ENCODE measurements around the gene DNPEP. TPM values are rescaled to one million over a fixed set of nuclear protein-coding genes. Genes with fewer than 3 reads are reported as not detected.

Gene DNPEP
- total RNA-seq, 1 experiment from 2014 or later: 60.9 TPM

GRCh38 chr2:219323434-219323833 is 64.3 kb downstream of the DNPEP start:
- no peaks in the 10 kb centered on the region; the same call in 1 of the 2 replicates for H3K27me3 ChIP-seq (ENCODE audit: insufficient read depth, low read length)

More at GRCh38 chr2:219323434-219323833, 64.3 kb downstream of the DNPEP start:
- Mint-ChIP-seq H3K36me3 (ENCODE audit: insufficient read depth in 1 of 3, low read depth in 3 of 3) (no peaks in the 10 kb centered on the region), H3K4me3 (no peak overlapping the region), H3K9me3 (no peaks in the 10 kb centered on the region; a peak in 1 of 5 replicates), H3K27me3 (ENCODE audit: low read depth) (peaks cover 69% of the 10 kb centered on the region), H3K4me1 (no peaks in the 10 kb centered on the region), H3K27ac (no peak overlapping the region)
- H2AK5ac ChIP-seq (ENCODE audit: insufficient read length, low read length): no peak overlapping the region
- H2BK15ac ChIP-seq (ENCODE audit: low read depth, low read length): no peak overlapping the region
- no peaks in the 10 kb centered on the region for H3K79me1 ChIP-seq (ENCODE audit: insufficient read depth, low read depth, low read length, poor library complexity, severe bottlenecking)
- TF ChIP-seq, protein P1, sequence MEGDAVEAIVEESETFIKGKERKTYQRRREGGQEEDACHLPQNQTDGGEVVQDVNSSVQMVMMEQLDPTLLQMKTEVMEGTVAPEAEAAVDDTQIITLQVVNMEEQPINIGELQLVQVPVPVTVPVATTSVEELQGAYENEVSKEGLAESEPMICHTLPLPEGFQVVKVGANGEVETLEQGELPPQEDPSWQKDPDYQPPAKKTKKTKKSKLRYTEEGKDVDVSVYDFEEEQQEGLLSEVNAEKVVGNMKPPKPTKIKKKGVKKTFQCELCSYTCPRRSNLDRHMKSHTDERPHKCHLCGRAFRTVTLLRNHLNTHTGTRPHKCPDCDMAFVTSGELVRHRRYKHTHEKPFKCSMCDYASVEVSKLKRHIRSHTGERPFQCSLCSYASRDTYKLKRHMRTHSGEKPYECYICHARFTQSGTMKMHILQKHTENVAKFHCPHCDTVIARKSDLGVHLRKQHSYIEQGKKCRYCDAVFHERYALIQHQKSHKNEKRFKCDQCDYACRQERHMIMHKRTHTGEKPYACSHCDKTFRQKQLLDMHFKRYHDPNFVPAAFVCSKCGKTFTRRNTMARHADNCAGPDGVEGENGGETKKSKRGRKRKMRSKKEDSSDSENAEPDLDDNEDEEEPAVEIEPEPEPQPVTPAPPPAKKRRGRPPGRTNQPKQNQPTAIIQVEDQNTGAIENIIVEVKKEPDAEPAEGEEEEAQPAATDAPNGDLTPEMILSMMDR (conservative IDR thresholded peaks at IDR 0.05): no peak
- H2AFZ ChIP-seq (ENCODE audit: low read length): no peak overlapping the region
- H2BK20ac ChIP-seq (ENCODE audit: low read depth, low read length, poor library complexity, severe bottlenecking): no peak overlapping the region
- DNase-seq: no peak
- H2BK5ac ChIP-seq (ENCODE audit: insufficient read length, low read length): no peak overlapping the region
- no peak overlapping the region for H4K8ac ChIP-seq (replicated peaks; ENCODE audit: insufficient read length, low read depth, low read length)
- H3K14ac ChIP-seq (ENCODE audit: insufficient read depth, low read length): no peak overlapping the region
- H4K20me1 ChIP-seq (ENCODE audit: control insufficient read depth, insufficient read depth, insufficient read length): no peaks in the 10 kb centered on the region
- H3K9me3 ChIP-seq (ENCODE audit: control insufficient read depth, low read depth, low read length): no peaks in the 10 kb centered on the region
- WGBS (ENCODE audit: extremely low coverage, insufficient read length, low lambda C conversion rate): no CpG with 5 or more reads among the region's 4 CpGs
- no peak overlapping the region for H2BK12ac ChIP-seq (ENCODE audit: insufficient read length, low read depth, low read length)
- H3K4me2 ChIP-seq (ENCODE audit: insufficient read depth, insufficient read length, low read length): no peak overlapping the region
- no peaks in the 10 kb centered on the region for H3K4me1 ChIP-seq (ENCODE audit: insufficient read depth, low read length)
- H4K91ac ChIP-seq (ENCODE audit: insufficient read length, low read depth, low read length): no peak overlapping the region
- peaks cover 1% of the 10 kb centered on the region; the same call in 1 of the 2 replicates for H3K79me2 ChIP-seq (ENCODE audit: insufficient read depth, low read length)
- H3K18ac ChIP-seq (ENCODE audit: insufficient read length, low read depth, low read length): no peak overlapping the region
- H4K5ac ChIP-seq (ENCODE audit: insufficient read length, low read depth, low read length): no peak overlapping the region
- no peak overlapping the region for H3K4ac ChIP-seq (ENCODE audit: low read depth, low read length)
- no peak overlapping the region for H3K27ac ChIP-seq (ENCODE audit: insufficient read length, low read depth, low read length)
- H3K9ac ChIP-seq (ENCODE audit: extremely low read depth, insufficient read length, low read length): no peak overlapping the region
- H3K23me2 ChIP-seq (ENCODE audit: insufficient read length, low read depth, low read length, poor library complexity, severe bottlenecking): no peaks in the 10 kb centered on the region
- H3T11ph ChIP-seq (ENCODE audit: low read length): no peak overlapping the region
- no peak overlapping the region for H3K23ac ChIP-seq (ENCODE audit: insufficient read length, low read depth, low read length)
- no peak overlapping the region for H3K56ac ChIP-seq (ENCODE audit: insufficient read length, low read depth, low read length)
- H2BK120ac ChIP-seq (ENCODE audit: low read depth, low read length, poor library complexity, severe bottlenecking): no peak overlapping the region

Other genes starting within 250 kb of the DNPEP start
- 19.7 and 20.8 TPM in 2 replicates for gene NHEJ1, start 227.1 kb downstream of the DNPEP start, total RNA-seq (2021)
- gene SLC23A3, start 217.9 kb downstream of the DNPEP start, total RNA-seq (2021): 1.2 and 1.9 TPM in 2 replicates
- gene CNPPD1, start 211.0 kb downstream of the DNPEP start, total RNA-seq (2021): 33.0 and 36.4 TPM in 2 replicates
- 46.7 and 48.0 TPM in 2 replicates for gene RETREG2, start 209.6 kb downstream of the DNPEP start, total RNA-seq (2021)
- gene ZFAND2B, start 181.1 kb downstream of the DNPEP start, total RNA-seq (2021): 15.9 and 16.4 TPM in 2 replicates
- 44.6 and 46.4 TPM in 2 replicates for gene ABCB6, start 169.0 kb downstream of the DNPEP start, total RNA-seq (2021)
- 46.4 and 52.2 TPM in 2 replicates for gene ATG9A, start 158.3 kb downstream of the DNPEP start, total RNA-seq (2021)
- 45.9 and 55.4 TPM in 2 replicates for gene ANKZF1, start 158.1 kb downstream of the DNPEP start, total RNA-seq (2021)
- 5.8 and 6.5 TPM in 2 replicates for gene GLB1L, start 142.5 kb downstream of the DNPEP start, total RNA-seq (2021)
- 21.6 and 22.4 TPM in 2 replicates for gene STK16, start 142.4 kb downstream of the DNPEP start, total RNA-seq (2021)
- gene TUBA4B, start 134.7 kb downstream of the DNPEP start, total RNA-seq (2021): not detected in 2 replicates
- gene TUBA4A, start 134.0 kb downstream of the DNPEP start, total RNA-seq (2021): 25.5 and 27.2 TPM in 2 replicates
- gene DNAJB2, start 108.5 kb downstream of the DNPEP start, total RNA-seq (2021): 32.0 and 34.1 TPM in 2 replicates
- 6.3 and 6.5 TPM in 2 replicates for gene PTPRN, start 78.5 kb downstream of the DNPEP start, total RNA-seq (2021)
- gene RESP18, start 55.2 kb downstream of the DNPEP start, total RNA-seq (2021): not detected in 2 replicates
- 3.0 and 4.6 TPM in 2 replicates for gene DES, start 30.5 kb upstream of the DNPEP start, total RNA-seq (2021)
- gene SPEG, start 46.9 kb upstream of the DNPEP start, total RNA-seq (2021): 23.7 and 25.2 TPM in 2 replicates
- gene GMPPA, start 111.0 kb upstream of the DNPEP start, total RNA-seq (2021): 32.0 and 34.5 TPM in 2 replicates
- 0.37 and 0.42 TPM in 2 replicates for gene ASIC4, start 126.6 kb upstream of the DNPEP start, total RNA-seq (2021)
- 45.1 and 46.5 TPM in 2 replicates for gene CHPF, start 155.9 kb upstream of the DNPEP start, total RNA-seq (2021)
- 7.7 and 8.8 TPM in 2 replicates for gene TMEM198, start 156.1 kb upstream of the DNPEP start, total RNA-seq (2021)
- gene OBSL1, start 183.6 kb upstream of the DNPEP start, total RNA-seq (2021): 139 and 140 TPM in 2 replicates
- 0.24 and 0.31 TPM in 2 replicates for gene INHA, start 184.4 kb upstream of the DNPEP start, total RNA-seq (2021)
- 28.1 and 31.1 TPM in 2 replicates for gene STK11IP, start 209.9 kb upstream of the DNPEP start, total RNA-seq (2021)
- gene SLC4A3, start 239.7 kb upstream of the DNPEP start, total RNA-seq (2021): 10.7 and 11.1 TPM in 2 replicates